Stimulated activated CD8-positive, alpha-beta memory T cell treated with anti-CD3 and anti-CD28 coated beads, Interleukin-12 subunit alpha, Interleukin-12 subunit beta, amount 100 ng/mL, for 1 hour (primary cell): ENCODE measurements around the gene NPAS2.

Experiments
- DNase-seq: peaks from one replicate; pipeline ENCODE4 v3.0.0-alpha.2; 2020; ENCODE audit warnings: low read depth

The NPAS2 gene

DNA sequence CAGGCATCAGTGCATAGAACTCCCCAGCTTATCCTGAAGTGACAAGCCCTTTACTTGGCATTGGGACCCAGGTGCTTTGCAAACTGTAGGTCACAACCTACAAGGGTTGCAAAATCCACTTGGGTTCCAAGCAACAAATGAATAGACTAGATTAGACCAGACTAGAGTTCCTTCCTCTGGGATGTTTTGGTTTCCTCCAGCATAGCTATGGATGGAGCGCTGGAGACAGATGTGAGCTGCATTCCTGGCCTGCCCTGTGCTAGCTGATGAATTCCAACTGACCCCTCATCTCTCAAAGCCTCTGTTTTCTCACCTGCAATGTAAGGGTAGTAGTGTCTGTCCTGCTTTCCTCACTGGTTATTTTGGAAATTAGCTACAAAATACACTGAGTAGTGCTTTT is 86.2 kb downstream of the NPAS2 start:
- no peak for DNase-seq

DNA sequence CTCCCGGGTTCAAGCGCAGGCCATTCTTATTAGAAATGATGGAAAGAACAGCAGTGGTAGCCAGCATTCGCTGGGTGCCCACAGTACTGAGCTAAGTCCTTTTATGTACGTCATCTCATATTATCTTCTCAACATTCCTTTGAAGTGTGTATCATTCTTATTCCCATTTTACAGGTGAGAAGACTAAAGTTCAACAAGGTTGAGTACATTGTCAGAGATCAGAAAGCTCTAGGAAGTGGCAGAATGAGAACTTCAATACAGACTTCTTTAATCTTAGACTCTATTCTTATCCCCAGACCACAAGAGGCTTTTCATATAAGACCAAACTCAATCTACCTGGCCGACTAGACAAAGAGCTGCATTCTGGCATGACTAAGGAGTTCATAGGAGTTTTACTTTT is 86.7 kb downstream of the NPAS2 start:
- DNase-seq: no peak

DNA sequence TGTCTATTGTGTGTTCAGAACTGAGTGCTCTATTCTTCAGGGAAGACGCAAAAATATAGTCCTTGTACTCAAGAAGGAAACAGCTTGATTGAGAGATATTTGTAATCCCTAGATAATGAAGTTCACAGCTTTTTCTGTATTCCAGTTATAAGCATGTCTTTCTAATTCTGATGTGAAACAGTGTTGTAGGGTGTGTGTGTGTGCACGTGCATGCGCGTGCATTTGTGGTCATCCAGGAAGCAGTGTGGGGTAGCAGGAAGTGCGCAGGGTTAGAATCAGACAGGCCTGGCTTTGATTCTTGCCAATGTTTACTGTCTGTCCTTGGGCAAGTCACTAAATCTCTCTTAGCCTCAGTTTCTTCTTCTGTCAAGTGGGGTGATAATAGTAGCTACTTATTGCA is 87.9 kb downstream of the NPAS2 start:
- no peak for DNase-seq

GRCh38 chr2:100909534-100910081 is 89.7 kb downstream of the NPAS2 start:
- no peak for DNase-seq

DNA sequence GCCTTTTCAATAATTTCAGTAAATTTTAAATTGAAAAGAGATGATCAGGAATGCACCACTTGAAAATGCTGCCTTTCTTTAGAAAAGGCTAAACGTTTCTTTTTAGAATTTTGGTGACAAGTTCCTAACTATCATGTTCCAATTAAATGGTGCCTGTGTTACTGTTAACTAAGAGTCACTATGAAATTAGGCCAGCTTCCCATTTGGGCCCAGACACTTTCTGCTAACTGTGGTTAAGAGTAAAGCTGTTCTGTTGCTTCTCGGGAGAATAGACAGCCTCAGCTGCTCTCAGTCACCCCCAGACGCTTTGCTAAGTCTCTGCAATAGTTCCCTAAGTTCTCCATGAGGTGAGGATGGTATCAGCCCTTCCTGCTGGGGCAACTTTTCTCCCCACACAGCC is 90.2 kb downstream of the NPAS2 start:
- no peak for DNase-seq

DNA sequence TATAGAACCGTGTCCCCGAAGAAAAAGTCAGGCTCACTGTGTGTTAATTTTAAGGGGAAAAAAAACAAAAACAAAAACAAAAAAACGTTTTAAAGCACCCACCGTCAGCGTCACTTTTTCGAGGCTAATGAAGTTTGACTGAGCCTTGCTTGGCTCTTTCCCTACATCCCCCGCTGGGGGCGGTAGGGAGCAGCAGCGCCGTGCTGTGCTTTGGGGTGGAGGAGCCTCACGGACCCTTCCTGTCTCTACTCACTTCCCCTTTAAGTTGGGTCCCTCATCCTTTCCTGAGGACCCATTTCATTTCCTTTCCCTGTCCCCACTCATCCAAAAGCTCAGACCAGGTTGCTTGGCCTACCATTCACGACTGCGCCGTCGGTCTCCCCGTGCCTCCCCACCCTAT is 99.4 kb downstream of the NPAS2 start:
- DNase-seq: no peak

GRCh38 chr2:100921685-100922161 is 101.8 kb downstream of the NPAS2 start:
- no peak for DNase-seq

GRCh38 chr2:100923461-100924060 is 103.6 kb downstream of the NPAS2 start:
- no peak for DNase-seq

- DNase-seq: no peak
Observed at GRCh38 chr2:100924122-100924519, 104.2 kb downstream of the NPAS2 start.

DNA sequence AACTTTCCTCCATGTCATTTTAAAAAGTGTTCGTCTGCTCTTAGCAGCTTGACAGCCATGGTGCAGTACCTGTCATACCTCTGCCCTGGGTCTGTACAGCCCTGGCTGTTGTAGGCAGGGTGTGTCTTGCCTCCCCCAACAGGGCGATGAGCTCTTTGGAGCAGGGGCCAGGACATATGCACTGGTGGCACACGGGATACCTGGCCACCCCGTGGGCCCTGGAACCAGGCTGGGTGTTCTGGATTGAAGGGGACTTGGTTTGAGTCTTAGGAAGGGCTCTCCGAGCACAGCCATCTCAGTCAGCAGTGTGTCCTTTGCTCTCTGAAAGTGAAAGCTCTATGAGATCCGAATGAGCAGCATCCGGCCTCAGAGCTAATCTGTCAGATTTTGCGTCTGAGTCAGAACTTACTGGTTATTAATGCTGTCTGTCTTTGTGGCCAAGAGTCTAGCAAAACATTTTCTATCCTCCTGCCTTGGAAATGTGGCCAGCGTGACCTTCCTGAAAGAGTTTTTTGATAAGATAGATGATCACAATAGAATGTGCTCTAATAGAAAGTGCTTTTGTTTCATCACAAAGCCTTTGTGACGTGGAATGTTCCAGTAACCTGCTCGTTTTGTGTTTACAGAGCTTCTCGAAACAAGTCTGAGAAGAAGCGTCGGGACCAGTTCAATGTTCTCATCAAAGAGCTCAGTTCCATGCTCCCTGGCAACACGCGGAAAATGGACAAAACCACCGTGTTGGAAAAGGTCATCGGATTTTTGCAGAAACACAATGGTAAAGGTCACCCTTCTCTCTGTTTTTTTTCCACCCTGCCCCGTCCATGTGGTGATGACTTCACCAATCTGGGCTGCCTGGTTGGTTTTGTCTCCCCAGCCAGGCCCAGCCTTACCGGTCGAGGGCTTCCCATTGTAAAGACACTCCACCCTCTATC is 104.8 kb downstream of the NPAS2 start:
- no peak for DNase-seq

DNA sequence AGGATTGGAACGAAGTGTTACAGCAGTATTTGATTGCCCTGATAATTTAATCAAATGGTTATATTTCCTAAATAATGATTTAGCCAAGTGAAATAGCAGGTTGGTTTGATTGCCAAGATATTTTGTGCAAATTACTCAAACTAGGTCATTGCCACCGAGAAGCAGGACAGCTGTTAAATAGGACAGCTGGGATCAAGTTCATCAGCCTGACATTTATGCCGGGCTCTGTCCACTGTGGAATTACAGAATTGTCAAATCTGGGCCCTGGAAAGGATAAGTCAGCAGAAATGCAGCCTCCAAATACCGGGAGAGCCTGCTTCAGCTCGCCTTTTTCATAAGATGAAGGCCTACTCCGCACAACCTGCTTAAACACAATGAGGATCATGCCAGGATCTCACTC is 108.3 kb downstream of the NPAS2 start:
- DNase-seq: no peak

GRCh38 chr2:100929147-100929546 is 109.2 kb downstream of the NPAS2 start:
- DNase-seq: no peak

GRCh38 chr2:100934504-100935371 is 114.8 kb downstream of the NPAS2 start:
- no peak for DNase-seq

DNA sequence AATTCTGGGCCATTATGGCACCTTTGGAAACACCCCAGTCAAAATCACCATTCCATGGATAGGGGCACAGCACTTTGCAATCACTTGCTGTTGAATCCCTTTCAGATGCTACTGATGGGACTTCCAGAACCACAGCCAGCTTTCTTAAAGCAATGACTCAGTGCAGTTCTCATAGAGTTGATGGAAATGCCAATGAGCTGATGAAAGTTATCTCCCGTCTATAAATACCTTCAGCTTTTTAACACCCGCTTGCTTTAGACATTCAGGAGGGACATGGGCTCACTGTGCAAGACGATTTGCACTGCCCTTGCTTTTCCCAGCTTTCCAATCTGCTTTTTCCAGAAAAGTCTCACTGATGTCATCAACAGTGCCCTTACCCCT is 115.4 kb downstream of the NPAS2 start:
- DNase-seq: no peak

DNA sequence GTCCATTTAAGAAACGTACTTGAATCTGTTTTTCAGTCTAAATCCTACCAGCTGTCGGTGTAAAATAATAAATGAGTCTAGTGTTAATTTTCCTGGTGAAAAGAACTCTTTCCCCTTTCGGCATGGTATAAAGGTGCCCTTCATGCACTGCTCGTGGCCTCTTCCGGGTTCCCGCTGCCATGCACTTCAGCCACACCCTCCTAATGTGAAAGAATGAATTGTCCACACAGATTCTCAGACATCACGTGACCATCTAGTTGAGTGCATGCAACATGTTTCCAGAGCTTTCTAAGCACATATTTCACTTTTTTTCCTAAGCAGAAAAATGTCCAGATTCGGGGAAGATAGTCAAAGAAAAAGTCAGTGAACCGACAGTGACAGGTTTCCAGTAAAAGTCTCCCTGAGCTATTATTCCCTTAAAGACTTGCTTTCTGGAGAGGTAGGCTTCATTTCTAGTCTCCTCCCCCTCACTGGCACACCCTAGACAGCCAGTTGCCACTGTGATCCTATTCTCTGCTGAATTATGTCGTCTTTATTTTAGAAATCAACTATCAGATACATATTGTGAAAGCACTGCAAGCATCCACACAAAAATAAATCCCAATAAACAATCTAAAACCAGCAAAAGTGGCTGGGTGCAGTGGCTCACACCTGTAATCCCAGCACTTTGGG is 116.3 kb downstream of the NPAS2 start:
- DNase-seq: no peak

- no peak for DNase-seq
Observed at GRCh38 chr2:100936972-100937542, 117.1 kb downstream of the NPAS2 start.

DNA sequence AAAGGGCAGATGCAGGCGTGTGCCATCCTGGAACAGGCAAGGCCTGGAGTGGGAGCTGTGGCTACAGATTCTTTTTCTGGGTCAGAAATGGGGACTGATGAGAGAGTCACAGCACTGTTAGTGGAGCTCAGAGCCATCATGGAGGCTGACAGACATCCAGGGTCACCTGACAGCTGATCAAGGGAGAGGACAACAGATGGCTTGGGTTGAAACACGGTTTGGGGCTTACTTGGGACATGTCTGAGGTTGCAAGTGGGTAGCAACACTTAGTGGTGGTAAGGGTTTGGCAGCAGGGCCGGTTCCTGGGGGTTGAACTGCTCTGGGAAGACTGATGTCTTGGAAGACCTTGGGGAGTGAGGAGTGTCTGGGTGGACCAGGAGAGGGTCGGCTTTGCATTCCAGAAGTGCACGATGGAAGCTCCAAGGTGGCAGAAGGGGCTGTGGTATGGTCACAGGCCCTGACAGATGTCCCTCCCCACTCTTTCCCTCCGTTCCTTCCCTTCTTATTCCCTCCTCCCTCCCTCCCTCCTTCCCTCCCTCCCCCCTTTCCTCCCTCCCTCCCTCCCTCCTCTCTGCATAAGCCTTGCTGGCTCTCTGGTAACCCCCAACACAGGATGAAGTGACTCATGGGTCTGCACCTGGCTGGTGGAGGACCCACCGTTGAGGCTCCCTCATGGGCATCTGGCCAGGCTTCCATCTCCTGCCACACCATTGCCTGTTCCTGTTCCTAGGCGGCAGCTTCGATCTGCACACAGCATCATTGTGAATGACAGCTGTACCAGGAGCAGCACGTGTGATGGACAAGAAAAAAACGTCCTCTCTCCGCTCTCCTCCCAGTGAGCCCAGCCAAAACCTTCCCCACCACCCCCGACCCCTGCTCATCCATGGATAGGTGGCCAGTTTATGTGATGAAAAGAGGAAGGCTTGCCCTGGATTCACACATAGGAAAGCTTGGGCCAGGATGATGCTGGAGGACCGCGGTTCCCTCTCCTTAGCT is 118.4 kb downstream of the NPAS2 start:
- no peak for DNase-seq

DNA sequence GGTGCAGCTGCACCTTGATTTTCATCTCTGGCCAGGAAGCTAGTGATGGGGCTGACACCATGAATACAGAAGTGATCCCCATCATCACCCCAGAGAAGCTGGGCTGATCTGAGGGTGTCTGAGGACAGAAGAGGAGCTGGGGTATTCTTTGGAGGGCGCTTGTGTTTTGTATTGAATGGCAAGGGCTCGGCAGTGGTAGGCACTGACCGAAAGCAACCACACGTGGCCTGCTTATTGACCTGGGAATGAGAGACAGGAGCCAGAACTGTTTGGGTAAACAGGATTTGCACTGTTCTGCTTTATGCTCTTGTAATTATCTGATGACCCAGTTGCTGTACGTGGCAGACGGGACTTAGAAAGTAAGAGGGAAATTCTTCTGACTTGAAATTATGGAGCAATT is 119.5 kb downstream of the NPAS2 start:
- DNase-seq: no peak

GRCh38 chr2:100940240-100940639 is 120.3 kb downstream of the NPAS2 start:
- no peak for DNase-seq
